Neutrophil (primary cell): ENCODE data around the gene ACACA.

Experiments used
- H3K27ac ChIP-seq: fragments of 200-600 bp; sonication (generic); 2 replicates; pipeline ENCODE4 v1.5.1; 2016; ENCODE audit warnings: mild to moderate bottlenecking, moderate library complexity
- H3K27me3 ChIP-seq: fragments of 200-600 bp; sonication (generic); 2 replicates; pipeline ENCODE4 v1.6.0; 2016; ENCODE audit warnings: mild to moderate bottlenecking
- H3K36me3 ChIP-seq: fragments of 200-600 bp; sonication (generic); 2 replicates; pipeline ENCODE4 v1.5.1; 2017
- H3K4me1 ChIP-seq, 2 experiments: fragments of 200-600 bp in 1 of 2; sonication (generic) in 1 of 2; 1 replicate in 1 of 2; 2 replicates in 1 of 2; pipeline versions ENCODE4 v1.5.1 to v1.6.1; 2013 to 2016; ENCODE audit warnings: low read depth in 1 of 2, low read length in 1 of 2, mild to moderate bottlenecking in 1 of 2, moderate library complexity in 1 of 2; ENCODE audit not compliant: control insufficient read depth in 1 of 2, insufficient read depth in 1 of 2
- H3K4me3 ChIP-seq, 2 experiments: fragments of 200-600 bp in 1 of 2; sonication (generic) in 1 of 2; 1 replicate in 1 of 2; 2 replicates in 1 of 2; pipeline ENCODE4 v1.5.1; 2013 to 2016; ENCODE audit warnings: low read depth in 1 of 2, low read length in 1 of 2, mild to moderate bottlenecking in 1 of 2, moderate library complexity in 1 of 2
- H3K9me3 ChIP-seq: fragments of 200-600 bp; sonication (generic); 2 replicates; pipeline ENCODE4 v1.5.1; 2016
- TF ChIP-seq, protein P1 (sequence below): fragments of 200-600 bp; sonication (generic); IDR thresholded peaks from 2 replicates; pipeline ENCODE4 v1.5.1; 2016; ENCODE audit warnings: antibody characterized with exemption

Gene ACACA

DNA sequence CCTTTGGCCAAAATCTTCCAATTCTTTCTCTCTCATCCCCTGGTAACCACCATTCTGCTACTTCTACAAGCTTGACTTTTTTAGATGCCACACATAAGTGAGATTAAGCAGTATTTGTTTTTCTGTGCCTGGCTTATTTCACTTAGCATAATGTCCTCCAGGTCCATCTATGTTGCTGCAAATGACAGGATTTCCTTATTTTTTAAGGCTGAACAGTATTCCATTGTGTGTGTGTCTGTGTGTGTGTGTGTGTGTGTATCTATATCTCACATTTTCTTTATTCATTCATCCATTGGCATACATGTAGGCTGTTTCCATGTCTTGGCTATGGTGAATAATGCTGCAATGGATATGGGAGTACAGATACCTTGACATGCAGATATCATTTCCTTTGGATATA, 6.1 kb downstream of the ACACA start:
- no peaks in the 10 kb centered on the region for H3K36me3 ChIP-seq
- no peak overlapping the region for H3K27ac ChIP-seq
- TF ChIP-seq, protein P1, sequence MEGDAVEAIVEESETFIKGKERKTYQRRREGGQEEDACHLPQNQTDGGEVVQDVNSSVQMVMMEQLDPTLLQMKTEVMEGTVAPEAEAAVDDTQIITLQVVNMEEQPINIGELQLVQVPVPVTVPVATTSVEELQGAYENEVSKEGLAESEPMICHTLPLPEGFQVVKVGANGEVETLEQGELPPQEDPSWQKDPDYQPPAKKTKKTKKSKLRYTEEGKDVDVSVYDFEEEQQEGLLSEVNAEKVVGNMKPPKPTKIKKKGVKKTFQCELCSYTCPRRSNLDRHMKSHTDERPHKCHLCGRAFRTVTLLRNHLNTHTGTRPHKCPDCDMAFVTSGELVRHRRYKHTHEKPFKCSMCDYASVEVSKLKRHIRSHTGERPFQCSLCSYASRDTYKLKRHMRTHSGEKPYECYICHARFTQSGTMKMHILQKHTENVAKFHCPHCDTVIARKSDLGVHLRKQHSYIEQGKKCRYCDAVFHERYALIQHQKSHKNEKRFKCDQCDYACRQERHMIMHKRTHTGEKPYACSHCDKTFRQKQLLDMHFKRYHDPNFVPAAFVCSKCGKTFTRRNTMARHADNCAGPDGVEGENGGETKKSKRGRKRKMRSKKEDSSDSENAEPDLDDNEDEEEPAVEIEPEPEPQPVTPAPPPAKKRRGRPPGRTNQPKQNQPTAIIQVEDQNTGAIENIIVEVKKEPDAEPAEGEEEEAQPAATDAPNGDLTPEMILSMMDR = no peak
- H3K9me3 ChIP-seq = no peaks in the 10 kb centered on the region
- peaks cover 7 to 8% of the 10 kb centered on the region in 2 experiments for H3K4me1 ChIP-seq
- H3K27me3 ChIP-seq = no peaks in the 10 kb centered on the region
- H3K4me3 ChIP-seq = no peak overlapping the region

DNA sequence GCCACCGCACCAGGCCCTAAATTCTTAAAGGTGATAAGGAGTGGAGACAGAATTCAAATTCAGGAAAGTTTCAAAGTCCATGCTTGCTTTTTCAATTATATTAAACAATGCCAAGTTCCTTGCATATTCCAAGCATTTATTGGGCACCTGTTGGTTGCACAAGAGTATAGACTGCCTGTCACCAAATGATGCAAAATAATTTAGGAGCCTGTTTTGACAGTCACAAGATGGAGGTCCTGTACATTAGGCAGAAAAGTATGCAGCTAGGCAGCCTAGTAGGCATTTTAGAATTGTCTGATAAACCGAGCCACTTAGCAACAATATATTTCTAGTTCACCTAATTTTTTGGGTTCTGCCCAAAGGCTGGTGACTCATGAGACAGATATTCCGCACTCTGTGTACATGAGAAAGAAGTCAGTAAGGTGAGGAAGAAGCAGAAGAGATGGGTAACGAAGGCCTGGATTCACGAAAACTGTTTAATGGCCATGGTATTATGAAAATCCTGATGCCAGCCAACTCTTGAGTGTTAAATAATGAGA, 7.3 kb downstream of the ACACA start:
- H3K9me3 ChIP-seq = no peaks in the 10 kb centered on the region
- no peak overlapping the region for H3K27ac ChIP-seq
- TF ChIP-seq, protein P1 = no peak
- H3K4me1 ChIP-seq = peaks cover 7 to 8% of the 10 kb centered on the region in 2 experiments
- no peaks in the 10 kb centered on the region for H3K36me3 ChIP-seq
- H3K4me3 ChIP-seq = no peak overlapping the region
- H3K27me3 ChIP-seq = no peaks in the 10 kb centered on the region

- H3K9me3 ChIP-seq = no peaks in the 10 kb centered on the region
- no peak overlapping the region for H3K27ac ChIP-seq
- no peaks in the 10 kb centered on the region for H3K36me3 ChIP-seq
- TF ChIP-seq, protein P1 = no peak
- H3K27me3 ChIP-seq = no peaks in the 10 kb centered on the region
- H3K4me3 ChIP-seq = no peak overlapping the region
- peaks cover 7 to 8% of the 10 kb centered on the region in 2 experiments for H3K4me1 ChIP-seq
Observed at GRCh38 chr17:37393352-37393751, 13.3 kb downstream of the ACACA start.

DNA sequence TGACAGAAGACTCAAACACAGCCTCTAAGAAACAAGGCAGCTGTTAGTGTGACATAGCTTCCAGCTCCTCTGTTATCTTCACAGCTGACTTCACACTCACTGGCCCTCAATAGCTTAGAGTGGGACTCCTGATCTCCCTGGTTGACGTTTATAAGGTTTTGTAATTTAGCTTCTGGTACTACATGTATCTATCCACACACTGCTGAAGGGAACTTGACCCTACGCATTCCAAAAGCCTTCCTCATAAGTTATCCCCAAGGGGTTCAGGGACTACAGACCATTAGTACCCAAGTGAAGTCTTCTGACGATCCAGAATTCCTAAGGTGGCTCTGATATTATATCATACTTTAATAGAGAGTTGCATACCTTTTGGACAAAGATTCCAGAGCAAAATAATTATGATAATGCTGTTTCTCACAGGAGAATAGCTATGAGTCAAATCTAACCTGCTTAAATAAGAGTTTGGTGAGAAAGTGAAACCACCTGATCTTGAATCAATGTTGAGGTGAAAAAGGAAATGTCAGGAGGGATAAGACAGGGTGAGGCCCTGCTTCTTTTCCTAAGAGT, 14.5 kb downstream of the ACACA start:
- Histone ChIP-seq H3K4me3 (no peak overlapping the region), H3K27me3 (no peaks in the 10 kb centered on the region), H3K36me3 (no peaks in the 10 kb centered on the region), H3K9me3 (no peaks in the 10 kb centered on the region), H3K27ac (no peak overlapping the region), H3K4me1 (peaks cover 0 to under 1% of the 10 kb centered on the region in 2 experiments)
- TF ChIP-seq, protein P1 = no peak

- TF ChIP-seq, protein P1 = no peak
- H3K9me3 ChIP-seq = no peaks in the 10 kb centered on the region
- no peaks in the 10 kb centered on the region for H3K4me1 ChIP-seq
- H3K4me3 ChIP-seq = no peak overlapping the region
- H3K27me3 ChIP-seq = no peaks in the 10 kb centered on the region
- no peaks in the 10 kb centered on the region for H3K36me3 ChIP-seq
- H3K27ac ChIP-seq = no peak overlapping the region
Observed at GRCh38 chr17:37391146-37391545, 15.5 kb downstream of the ACACA start.
